Smooth muscle cell (in vitro differentiated cells): ENCODE data around the gene SPANXN1. TPM values are rescaled to one million over a fixed set of nuclear protein-coding genes. Genes with fewer than 3 reads are reported as not detected.
A peak's percentile ranks its signal among the peaks of the same experiment; 100 is the strongest.
"Not testable (repeated sequence)": the region's sequence is repeated elsewhere in the genome, so short reads cannot be mapped to it uniquely, and the experiment has no call there.

Source experiments
- DNase-seq: peaks from one replicate; lab custom pipeline; 2025; ENCODE audit not compliant: unreplicated experiment; lab: John Stamatoyannopoulos, UW
- H2AFZ ChIP-seq: fragments of 200-600 bp; sonication (generic); 2 replicates; pipeline ENCODE4 v1.6.0; 2016; ENCODE audit warnings: antibody characterized with exemption, low read depth, mild to moderate bottlenecking
- H3F3A ChIP-seq: fragments of 200-600 bp; sonication (generic); 2 replicates; pipeline ENCODE4 v1.6.0; 2017; ENCODE audit warnings: antibody characterized with exemption, low read depth
- H3K27ac ChIP-seq: fragments of 200-600 bp; sonication (generic); 2 replicates; pipeline ENCODE4 v1.5.1; 2016; ENCODE audit warnings: low read depth, mild to moderate bottlenecking
- H3K27me3 ChIP-seq: fragments of 200-600 bp; sonication (generic); 2 replicates; pipeline ENCODE4 v1.6.1; 2016; ENCODE audit warnings: low read depth, mild to moderate bottlenecking
- H3K36me3 ChIP-seq: fragments of 200-600 bp; sonication (generic); 2 replicates; pipeline ENCODE4 v1.5.1; 2016; ENCODE audit warnings: low read depth
- H3K4me1 ChIP-seq: fragments of 200-600 bp; sonication (generic); 2 replicates; pipeline ENCODE4 v1.5.1; 2016; ENCODE audit warnings: low read depth
- H3K4me2 ChIP-seq: fragments of 200-600 bp; sonication (generic); 2 replicates; pipeline ENCODE4 v1.6.0; 2016; ENCODE audit warnings: mild to moderate bottlenecking
- H3K4me3 ChIP-seq: fragments of 200-600 bp; sonication (generic); 2 replicates; pipeline ENCODE4 v1.5.1; 2016; ENCODE audit warnings: mild to moderate bottlenecking
- H3K79me2 ChIP-seq: fragments of 200-600 bp; sonication (generic); 2 replicates; pipeline ENCODE4 v1.6.0; 2016; ENCODE audit warnings: low read depth, mild to moderate bottlenecking
- H3K9ac ChIP-seq: fragments of 200-600 bp; sonication (generic); 2 replicates; pipeline ENCODE4 v1.6.0; 2016; ENCODE audit warnings: low read depth
- H3K9me3 ChIP-seq: fragments of 200-600 bp; sonication (generic); replicated peaks from 2 replicates; pipeline ENCODE4 v1.5.1; 2016; ENCODE audit warnings: low read depth
- H4K20me1 ChIP-seq: fragments of 200-600 bp; sonication (generic); 2 replicates; pipeline ENCODE4 v1.6.0; 2016; ENCODE audit warnings: low read depth
- CTCF ChIP-seq: fragments of 200-600 bp; sonication (generic); IDR thresholded peaks from 2 replicates; pipeline ENCODE4 v1.5.1; 2017; ENCODE audit warnings: borderline replicate concordance, mild to moderate bottlenecking, antibody characterized with exemption; ENCODE audit not compliant: insufficient read depth, poor library complexity, severe bottlenecking
- WGBS: methylation state at CpG from one replicate; pipeline ENCODE4 v1.1.7; 2016; ENCODE audit warnings: low lambda C conversion rate; 5-methylcytosine and 5-hydroxymethylcytosine counted together
- polyA plus RNA-seq: library from polyadenylated mRNA; unstranded; fragments of >200 nt; fragmentation: Nextera tagmentation; extraction: Ambion mirVana; gene quantifications from 2 replicates; pipeline ENCODE4 v1.2.1, GENCODE V29; 2016
- total RNA-seq: library from RNA; depleted of rRNA; stranded (reverse); fragments of >200 nt; gene quantifications from 2 replicates; pipeline ENCODE4 v1.2.3, GENCODE V29; 2014

Gene SPANXN1
- total RNA-seq (not detected in 2 replicates), polyA plus RNA-seq (not detected in 2 replicates)

GRCh38 chrX:145247203-145247602, at the start of gene SPANXN1:
Gene SPANXN1, plus strand, starts transcription at chrX:145247503. Its CDS starts 84 bp downstream, at chrX:145247587.
- not testable (repeated sequence) for H3K4me1 ChIP-seq, H3K36me3 ChIP-seq, H3K4me3 ChIP-seq, H3K79me2 ChIP-seq, H4K20me1 ChIP-seq, H3K27ac ChIP-seq, H3K27me3 ChIP-seq, H2AFZ ChIP-seq, H3F3A ChIP-seq, H3K4me2 ChIP-seq, H3K9ac ChIP-seq, H3K9me3 ChIP-seq, DNase-seq
- WGBS: 37% methylated on average over 4 of the region's 4 CpGs

- no peak for DNase-seq
- Histone ChIP-seq H2AFZ (no peak overlapping the region), H3K9ac (no peak overlapping the region), H3K79me2 (no peaks in the 10 kb centered on the region), H3K9me3 (no peaks in the 10 kb centered on the region), H4K20me1 (no peaks in the 10 kb centered on the region), H3K27me3 (no peaks in the 10 kb centered on the region), H3K27ac (no peak overlapping the region), H3K4me3 (no peak overlapping the region), H3F3A (no peaks in the 10 kb centered on the region), H3K4me2 (no peak overlapping the region), H3K36me3 (no peaks in the 10 kb centered on the region), H3K4me1 (no peaks in the 10 kb centered on the region)
- WGBS: 82% methylated on average over 3 of the region's 3 CpGs
- no peak for TF ChIP-seq CTCF
Observed at GRCh38 chrX:145199078-145199477, 48.2 kb upstream of the SPANXN1 start.

GRCh38 chrX:145213504-145213903, 33.8 kb upstream of the SPANXN1 start:
- no peak overlapping the region for H3K4me2 ChIP-seq
- H3K79me2 ChIP-seq: no peaks in the 10 kb centered on the region
- no peak overlapping the region for H3K27ac ChIP-seq
- no peak overlapping the region for H2AFZ ChIP-seq
- TF ChIP-seq CTCF: peak; percentile 34
- H3K4me3 ChIP-seq: no peak overlapping the region
- no peaks in the 10 kb centered on the region for H3K9me3 ChIP-seq
- no peaks in the 10 kb centered on the region for H3K27me3 ChIP-seq
- DNase-seq: no peak
- no peak overlapping the region for H3K9ac ChIP-seq
- 46% methylated on average over 2 of the region's 2 CpGs for WGBS
- no peaks in the 10 kb centered on the region for H3K4me1 ChIP-seq
- H4K20me1 ChIP-seq: no peaks in the 10 kb centered on the region
- H3F3A ChIP-seq: no peaks in the 10 kb centered on the region
- H3K36me3 ChIP-seq: no peaks in the 10 kb centered on the region

- no peak for TF ChIP-seq CTCF
- Histone ChIP-seq H4K20me1 (no peaks in the 10 kb centered on the region), H3K4me3 (no peak overlapping the region), H3F3A (no peaks in the 10 kb centered on the region), H3K9ac (no peak overlapping the region), H3K27me3 (no peaks in the 10 kb centered on the region), H3K4me2 (no peak overlapping the region), H3K9me3 (no peaks in the 10 kb centered on the region), H3K4me1 (no peaks in the 10 kb centered on the region), H2AFZ (no peak overlapping the region), H3K27ac (no peak overlapping the region), H3K36me3 (no peaks in the 10 kb centered on the region), H3K79me2 (no peaks in the 10 kb centered on the region)
- DNase-seq: no peak
- WGBS: 47% methylated on average over 4 of the region's 4 CpGs
Observed at GRCh38 chrX:145292218-145292617, 44.9 kb downstream of the SPANXN1 start.
